Subcutaneous adipose tissue (tissue), 4 donors: ENCODE results near the gene SERPINB3. TPM values are rescaled to one million over a fixed set of nuclear protein-coding genes. Genes with fewer than 3 reads are reported as not detected.
"Not testable (repeated sequence)": the region's sequence is repeated elsewhere in the genome, so short reads cannot be mapped to it uniquely, and the experiment has no call there.

Experiments
- CTCF ChIP-seq: fragments of 450-650 bp; IDR thresholded peaks from one replicate; pipeline ENCODE4 v1.5.1; 2016; ENCODE audit warnings: low read depth, mild to moderate bottlenecking, control low read depth, antibody characterized with exemption, moderate library complexity
- total RNA-seq, 4 donors: library from RNA; depleted of rRNA; stranded (reverse); fragments of >200 nt; gene quantifications; one replicate each; pipeline ENCODE4 v1.1.0, GENCODE V29; 2016

Gene SERPINB3
- total RNA-seq, 4 donors from 2014 or later, result not detected

- no peak for TF ChIP-seq CTCF
Observed at GRCh38 chr18:63679820-63680606, 18.3 kb upstream of the SERPINB3 start.

GRCh38 chr18:63677500-63678225 is 16.0 kb upstream of the SERPINB3 start:
- no peak for TF ChIP-seq CTCF

- TF ChIP-seq CTCF, result no peak
Observed at GRCh38 chr18:63676526-63677323, 15.0 kb upstream of the SERPINB3 start.

- no peak for TF ChIP-seq CTCF
Observed at GRCh38 chr18:63664571-63664970, 2.9 kb upstream of the SERPINB3 start.

GRCh38 chr18:63648241-63648640 is 13.5 kb downstream of the SERPINB3 start:
- TF ChIP-seq CTCF, result no peak

- no peak for TF ChIP-seq CTCF
Observed at GRCh38 chr18:63646936-63647335, 14.8 kb downstream of the SERPINB3 start.

- TF ChIP-seq CTCF, result not testable (repeated sequence)
Observed at GRCh38 chr18:63644142-63644541, 17.6 kb downstream of the SERPINB3 start, which contains the start of gene SERPINB4. SERPINB4 (minus strand) TSS chr18:63644256; CDS start chr18:63643577, 679 bp downstream.
